K562 (cell line): ENCODE data around the gene RPS6KA2. TPM values are rescaled to one million over a fixed set of nuclear protein-coding genes. Genes with fewer than 3 reads are reported as not detected.

Source experiments
- CEBPG ChIP-seq, 3 experiments: fragments of 200-800 bp in 1 of 3; sonication (Bioruptor generic) in 1 of 3; sonication (generic) in 1 of 3; formaldehyde crosslinking in 1 of 3; IDR thresholded peaks in 2 of 3; conservative IDR thresholded peaks in 1 of 3; 2 replicates each; pipeline versions ENCODE4 v1.6.1 to v1.8.0; 2016 to 2022; ENCODE audit warnings: missing compliant biosample characterization in 2 of 3, missing genetic modification characterization in 2 of 3, mild to moderate bottlenecking in 1 of 3, missing genetic modification reagents in 1 of 3
- ETV6 ChIP-seq, 3 experiments: fragments of 150-350 bp in 1 of 3; sonication (generic) in 1 of 3; formaldehyde crosslinking in 1 of 3; IDR thresholded peaks; 2 replicates each; pipeline versions ENCODE4 v1.6.1 to v1.8.0; 2014 to 2022; ENCODE audit warnings: borderline replicate concordance in 2 of 3, low read depth in 2 of 3, antibody characterized with exemption in 1 of 3, low read length in 1 of 3, mild to moderate bottlenecking in 1 of 3, missing genetic modification reagents in 1 of 3
- HDAC2 ChIP-seq: fragments of 450-650 bp; IDR thresholded peaks from 2 replicates; pipeline ENCODE4 v1.6.1; 2016; ENCODE audit warnings: mild to moderate bottlenecking
- HDAC3 ChIP-seq: fragments of 450-650 bp; IDR thresholded peaks from 2 replicates; pipeline ENCODE4 v1.6.1; 2018; ENCODE audit warnings: borderline replicate concordance, mild to moderate bottlenecking, moderate library complexity; ENCODE audit not compliant: partially characterized antibody
- HNRNPL ChIP-seq: fragments of 200-400 bp; formaldehyde crosslinking; IDR thresholded peaks from 2 replicates; pipeline ENCODE4 v1.6.1; 2017; ENCODE audit warnings: low read depth, mild to moderate bottlenecking, low read length
- IRF1 ChIP-seq: sonication (generic); formaldehyde crosslinking; IDR thresholded peaks from 2 replicates; pipeline ENCODE4 v1.8.0; 2022; ENCODE audit warnings: missing genetic modification reagents, mild to moderate bottlenecking, borderline replicate concordance
- MXD1 ChIP-seq: fragments of 250-450 bp; sonication (Bioruptor Pico); IDR thresholded peaks from 2 replicates; pipeline ENCODE4 v1.8.0; 2021; ENCODE audit warnings: borderline replicate concordance, mild to moderate bottlenecking, moderate library complexity; ENCODE audit not compliant: poor library complexity, severe bottlenecking
- NONO ChIP-seq, 2 experiments: fragments of 200-400 bp in 1 of 2; fragments of 450-650 bp in 1 of 2; formaldehyde crosslinking in 1 of 2; IDR thresholded peaks; 2 replicates each; pipeline ENCODE4 v1.6.1; 2017; ENCODE audit warnings: low read depth in 2 of 2, mild to moderate bottlenecking in 2 of 2, moderate library complexity in 2 of 2, low read length in 1 of 2
- NR2C1 ChIP-seq, 2 experiments: fragments of 450-650 bp; IDR thresholded peaks; 2 replicates each; pipeline ENCODE4 v1.6.1; 2017; ENCODE audit warnings: mild to moderate bottlenecking in 2 of 2, antibody characterized with exemption in 1 of 2, inconsistent platforms in 1 of 2, missing compliant biosample characterization in 1 of 2, missing genetic modification characterization in 1 of 2
- PTBP1 ChIP-seq: fragments of 200-400 bp; formaldehyde crosslinking; IDR thresholded peaks from 2 replicates; pipeline ENCODE4 v1.6.1; 2017; ENCODE audit warnings: low read depth, low read length
- RFX1 ChIP-seq: fragments of 450-650 bp; IDR thresholded peaks from 2 replicates; pipeline ENCODE4 v1.6.1; 2016; ENCODE audit warnings: mild to moderate bottlenecking, moderate library complexity
- TGIF2 ChIP-seq: sonication (generic); formaldehyde crosslinking; IDR thresholded peaks from 2 replicates; pipeline ENCODE4 v1.8.1; 2022; ENCODE audit warnings: mild to moderate bottlenecking, missing genetic modification reagents, moderate library complexity
- ZNF146 ChIP-seq: IDR thresholded peaks from one replicate; pipeline ENCODE4 v1.6.1; 2018; ENCODE audit warnings: missing compliant biosample characterization; ENCODE audit not compliant: unreplicated experiment
- ZNF436 ChIP-seq: fragments of 250-450, 450-650 bp; sonication (Bioruptor Pico); formaldehyde crosslinking; IDR thresholded peaks from 2 replicates; pipeline ENCODE4 v1.7.0; 2020; ENCODE audit warnings: mild to moderate bottlenecking
- ZNF699 ChIP-seq: fragments of 250-450 bp; sonication (Bioruptor Pico); IDR thresholded peaks from 2 replicates; pipeline ENCODE4 v1.8.0; 2021; ENCODE audit warnings: mild to moderate bottlenecking, moderate library complexity; ENCODE audit not compliant: insufficient replicate concordance
- ZNF707 ChIP-seq: fragments of 250-450 bp; sonication (Bioruptor Pico); conservative IDR thresholded peaks from 2 replicates; pipeline ENCODE4 v1.8.0; 2022; ENCODE audit warnings: inconsistent platforms, mild to moderate bottlenecking, moderate library complexity
- ZNF780A ChIP-seq: fragments of 250-450 bp; sonication (Bioruptor Pico); IDR thresholded peaks from 2 replicates; pipeline ENCODE4 v1.5.0; 2021; ENCODE audit warnings: mild to moderate bottlenecking
- ZNF79 ChIP-seq: fragments of 250-450 bp; sonication (Bioruptor Pico); IDR thresholded peaks from 2 replicates; pipeline ENCODE4 v1.4.0; 2020; ENCODE audit warnings: low read depth, mild to moderate bottlenecking, moderate library complexity
- polyA plus RNA-seq, 8 experiments: library from polyadenylated mRNA; depleted of rRNA in 4 of 8; stranded (reverse) in 5 of 8; unstranded in 3 of 8; fragments of >200 nt; fragmentation: Nextera tagmentation in 2 of 8; fragmentation: Illumina TruSeq in 1 of 8; extraction: Ambion mirVana in 2 of 8; extraction: Trizol in 1 of 8; gene quantifications; 2 replicates each; pipeline versions ENCODE4 v1.2.1 to v1.2.3, GENCODE V29; 2011 to 2014; ENCODE audit warnings: inconsistent platforms in 1 of 8, missing spikeins in 1 of 8
- total RNA-seq, 7 experiments: library from RNA; depleted of rRNA in 6 of 7; stranded (reverse); fragments of >200 nt in 6 of 7; fragmentation: Illumina TruSeq in 2 of 7; extraction: Trizol in 2 of 7; gene quantifications; 2 replicates each; pipeline versions ENCODE4 v1.2.1 to v1.2.3, GENCODE V29; 2011 to 2021; ENCODE audit warnings: low replicate concordance in 1 of 7
- TF ChIP-seq, protein P1 (sequence below), 2 experiments: fragments of 200-800 bp in 1 of 2; sonication (Bioruptor generic) in 1 of 2; sonication (generic) in 1 of 2; formaldehyde crosslinking in 1 of 2; IDR thresholded peaks in 1 of 2; conservative IDR thresholded peaks in 1 of 2; 2 replicates each; pipeline versions ENCODE4 v1.5.0 to v1.6.1; 2016 to 2020; ENCODE audit warnings: missing compliant biosample characterization in 1 of 2, missing genetic modification characterization in 1 of 2, missing genetic modification reagents in 1 of 2
- TF ChIP-seq, protein P2 (sequence below), 2 experiments: fragments of 450-650 bp in 1 of 2; sonication (generic) in 1 of 2; formaldehyde crosslinking; conservative IDR thresholded peaks; 2 replicates each; pipeline versions ENCODE4 v1.4.0 to v1.8.1; 2020 to 2022; ENCODE audit warnings: mild to moderate bottlenecking in 1 of 2, missing genetic modification reagents in 1 of 2

RPS6KA2 gene
- total and polyA plus RNA-seq, 9 of the 15 experiments (the other 6 are each of a cell fraction or from before 2014, with no cell fraction given) = 0.29 to 1.00 (median 0.53) TPM

GRCh38 chr6:166381733-166382499 lies 245.1 kb downstream of the RPS6KA2 start (continued):
- TF ChIP-seq ZNF79 (CRISPR knock-in tag) (no peak), ETV6 (IDR thresholded peaks at IDR 0.05; ENCODE audit: borderline replicate concordance in 1 of 2, low read depth in 2 of 2, low read length in 1 of 2) (no peak), ETV6 (CRISPR knock-in tag; IDR thresholded peaks at IDR 0.05; ENCODE audit: borderline replicate concordance) (no peak), CEBPG (CRISPR knock-in tag; IDR thresholded peaks at IDR 0.05) (no peak), CEBPG (tag; conservative IDR thresholded peaks at IDR 0.05 in 1 of 2, IDR thresholded peaks at IDR 0.05 in 1 of 2) (no peak), ZNF707 (CRISPR knock-in tag) (no peak), RFX1 (no peak), NONO (IDR thresholded peaks at IDR 0.05; ENCODE audit: low read depth in 2 of 2, low read length in 1 of 2) (no peak), NR2C1 (IDR thresholded peaks at IDR 0.05) (no peak), NR2C1 (tag; IDR thresholded peaks at IDR 0.05) (no peak), PTBP1 (no peak), ZNF146 (CRISPR knock-in tag) (no peak), MXD1 (CRISPR knock-in tag) (no peak), HNRNPL (peak; percentile 50; the same call in 1 of the 2 replicates), HDAC3 (no peak), ZNF699 (CRISPR knock-in tag) (no peak), TGIF2 (CRISPR knock-in tag) (no peak), HDAC2 (peak; percentile 79; the same call in 1 of the 2 replicates), ZNF780A (CRISPR knock-in tag) (no peak), ZNF436 (CRISPR knock-in tag) (no peak), IRF1 (CRISPR knock-in tag) (no peak)
- TF ChIP-seq, protein P1, sequence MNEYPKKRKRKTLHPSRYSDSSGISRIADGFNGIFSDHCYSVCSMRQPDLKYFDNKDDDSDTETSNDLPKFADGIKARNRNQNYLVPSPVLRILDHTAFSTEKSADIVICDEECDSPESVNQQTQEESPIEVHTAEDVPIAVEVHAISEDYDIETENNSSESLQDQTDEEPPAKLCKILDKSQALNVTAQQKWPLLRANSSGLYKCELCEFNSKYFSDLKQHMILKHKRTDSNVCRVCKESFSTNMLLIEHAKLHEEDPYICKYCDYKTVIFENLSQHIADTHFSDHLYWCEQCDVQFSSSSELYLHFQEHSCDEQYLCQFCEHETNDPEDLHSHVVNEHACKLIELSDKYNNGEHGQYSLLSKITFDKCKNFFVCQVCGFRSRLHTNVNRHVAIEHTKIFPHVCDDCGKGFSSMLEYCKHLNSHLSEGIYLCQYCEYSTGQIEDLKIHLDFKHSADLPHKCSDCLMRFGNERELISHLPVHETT (CRISPR knock-in tag; conservative IDR thresholded peaks at IDR 0.05 in 1 of 2, IDR thresholded peaks at IDR 0.05 in 1 of 2) = no peak
- TF ChIP-seq, protein P2, sequence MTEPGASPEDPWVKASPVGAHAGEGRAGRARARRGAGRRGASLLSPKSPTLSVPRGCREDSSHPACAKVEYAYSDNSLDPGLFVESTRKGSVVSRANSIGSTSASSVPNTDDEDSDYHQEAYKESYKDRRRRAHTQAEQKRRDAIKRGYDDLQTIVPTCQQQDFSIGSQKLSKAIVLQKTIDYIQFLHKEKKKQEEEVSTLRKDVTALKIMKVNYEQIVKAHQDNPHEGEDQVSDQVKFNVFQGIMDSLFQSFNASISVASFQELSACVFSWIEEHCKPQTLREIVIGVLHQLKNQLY (CRISPR knock-in tag; conservative IDR thresholded peaks at IDR 0.05) = no peak
